Activated naive CD8-positive, alpha-beta T cell treated with anti-CD3 and anti-CD28 coated beads, Interleukin-2, amount 50 U/mL, for 24 hours (primary cell): ENCODE measurements around the gene RNASE4.

Source experiments
- ATAC-seq: fragments of 150-1000 bp; cut with Tn5 transposase; one replicate; pipeline ENCODE4 v1.10.0; 2021
- DNase-seq: peaks from one replicate; pipeline ENCODE4 v3.0.0; 2021
- H3K27ac Mint-ChIP-seq: one replicate; pipeline ENCODE4 v1.8.0; 2021; ENCODE audit warnings: mild to moderate bottlenecking, mixed read lengths
- H3K27me3 Mint-ChIP-seq: one replicate; pipeline ENCODE4 v1.8.0; 2021; ENCODE audit warnings: mixed read lengths
- H3K36me3 Mint-ChIP-seq: one replicate; pipeline ENCODE4 v1.8.0; 2021; ENCODE audit warnings: low read depth, mixed read lengths
- H3K4me1 Mint-ChIP-seq: one replicate; pipeline ENCODE4 v1.8.0; 2021; ENCODE audit warnings: mixed read lengths
- H3K4me3 Mint-ChIP-seq: one replicate; pipeline ENCODE4 v1.8.0; 2021; ENCODE audit warnings: mild to moderate bottlenecking, moderate library complexity, mixed read lengths
- H3K9me3 Mint-ChIP-seq: one replicate; pipeline ENCODE4 v1.8.0; 2021; ENCODE audit warnings: mixed read lengths

Gene RNASE4

GRCh38 chr14:20683125-20683890 lies 1.1 kb upstream of the RNASE4 start:
- Mint-ChIP-seq H3K27me3 (no peaks in the 10 kb centered on the region), H3K4me3 (no peak overlapping the region), H3K36me3 (no peaks in the 10 kb centered on the region), H3K27ac (no peak overlapping the region), H3K9me3 (no peaks in the 10 kb centered on the region), H3K4me1 (peaks cover 9% of the 10 kb centered on the region)
- DNase-seq (peak; percentile 86), ATAC-seq (peak; percentile 69)

GRCh38 chr14:20684662-20685456 lies 499 bp downstream of the RNASE4 start:
- peaks cover 11% of the 10 kb centered on the region for H3K4me1 Mint-ChIP-seq
- no peaks in the 10 kb centered on the region for H3K36me3 Mint-ChIP-seq
- H3K27me3 Mint-ChIP-seq = no peaks in the 10 kb centered on the region
- no peak for DNase-seq
- H3K4me3 Mint-ChIP-seq = no peak overlapping the region
- ATAC-seq = no peak
- H3K27ac Mint-ChIP-seq = peak overlapping the region; percentile 69
- H3K9me3 Mint-ChIP-seq = no peaks in the 10 kb centered on the region

GRCh38 chr14:20686386-20687143 lies 2.2 kb downstream of the RNASE4 start:
- Mint-ChIP-seq H3K27me3 (no peaks in the 10 kb centered on the region), H3K4me1 (peaks cover 18% of the 10 kb centered on the region), H3K36me3 (no peaks in the 10 kb centered on the region), H3K4me3 (no peak overlapping the region), H3K9me3 (no peaks in the 10 kb centered on the region), H3K27ac (no peak overlapping the region)
- no peak for DNase-seq
- ATAC-seq = no peak

- no peaks in the 10 kb centered on the region for H3K9me3 Mint-ChIP-seq
- ATAC-seq = no peak
- no peak for DNase-seq
- H3K4me1 Mint-ChIP-seq = peaks cover 18% of the 10 kb centered on the region
- no peak overlapping the region for H3K4me3 Mint-ChIP-seq
- no peak overlapping the region for H3K27ac Mint-ChIP-seq
- no peaks in the 10 kb centered on the region for H3K36me3 Mint-ChIP-seq
- H3K27me3 Mint-ChIP-seq = no peaks in the 10 kb centered on the region
These were observed 3.2 kb downstream of the RNASE4 start for GRCh38 chr14:20687362-20688166.

- Mint-ChIP-seq H3K4me1 (peaks cover 18% of the 10 kb centered on the region), H3K4me3 (no peak within 1 kb of the TSS), H3K27ac (no peak within 1 kb of the TSS), H3K27me3 (peaks cover 3% of the 10 kb centered on the region), H3K9me3 (no peaks in the 10 kb centered on the region), H3K36me3 (no peaks in the 10 kb centered on the region)
- DNase-seq = no peak
- ATAC-seq = no peak
These were observed 3.9 kb downstream of the RNASE4 start, which contains the start of gene ANG for GRCh38 chr14:20688167-20688839. Gene ANG, plus strand, starts transcription at chr14:20688764. Its CDS starts 4,801 bp downstream, at chr14:20693565.

GRCh38 chr14:20690848-20691640 lies 6.7 kb downstream of the RNASE4 start:
- H3K4me1 Mint-ChIP-seq = peaks cover 9% of the 10 kb centered on the region
- H3K4me3 Mint-ChIP-seq = no peak overlapping the region
- ATAC-seq (peak; percentile 87), DNase-seq (no peak)
- no peaks in the 10 kb centered on the region for H3K36me3 Mint-ChIP-seq
- peaks cover 5% of the 10 kb centered on the region for H3K27me3 Mint-ChIP-seq
- H3K9me3 Mint-ChIP-seq = no peaks in the 10 kb centered on the region
- no peak overlapping the region for H3K27ac Mint-ChIP-seq

GRCh38 chr14:20692116-20692751 lies 7.9 kb downstream of the RNASE4 start:
- H3K4me1 Mint-ChIP-seq = peaks cover 9% of the 10 kb centered on the region
- no peak overlapping the region for H3K27ac Mint-ChIP-seq
- H3K4me3 Mint-ChIP-seq = no peak overlapping the region
- no peak for DNase-seq
- H3K27me3 Mint-ChIP-seq = peaks cover 5% of the 10 kb centered on the region
- H3K9me3 Mint-ChIP-seq = no peaks in the 10 kb centered on the region
- no peak for ATAC-seq
- H3K36me3 Mint-ChIP-seq = no peaks in the 10 kb centered on the region

GRCh38 chr14:20696764-20697163 lies 12.4 kb downstream of the RNASE4 start:
- Mint-ChIP-seq H3K36me3 (no peaks in the 10 kb centered on the region), H3K4me1 (no peaks in the 10 kb centered on the region), H3K27ac (no peak overlapping the region), H3K27me3 (peaks cover 5% of the 10 kb centered on the region), H3K4me3 (no peak overlapping the region), H3K9me3 (no peaks in the 10 kb centered on the region)
- ATAC-seq (no peak), DNase-seq (no peak)

- Mint-ChIP-seq H3K27me3 (peaks cover 5% of the 10 kb centered on the region), H3K36me3 (no peaks in the 10 kb centered on the region), H3K4me1 (no peaks in the 10 kb centered on the region), H3K27ac (no peak overlapping the region), H3K9me3 (no peaks in the 10 kb centered on the region), H3K4me3 (no peak overlapping the region)
- ATAC-seq (peak; percentile 79), DNase-seq (peak; percentile 53)
These were observed 13.1 kb downstream of the RNASE4 start for GRCh38 chr14:20697273-20698017.

GRCh38 chr14:20698018-20698329 lies 13.6 kb downstream of the RNASE4 start:
- Mint-ChIP-seq H3K27me3 (peaks cover 5% of the 10 kb centered on the region), H3K4me3 (no peak overlapping the region), H3K9me3 (no peaks in the 10 kb centered on the region), H3K4me1 (no peaks in the 10 kb centered on the region), H3K27ac (no peak overlapping the region), H3K36me3 (no peaks in the 10 kb centered on the region)
- DNase-seq (no peak), ATAC-seq (no peak)

GRCh38 chr14:20698934-20699333 lies 14.6 kb downstream of the RNASE4 start:
- no peak for ATAC-seq
- Mint-ChIP-seq H3K27ac (no peak overlapping the region), H3K4me3 (no peak overlapping the region)

GRCh38 chr14:20699931-20700330 lies 15.6 kb downstream of the RNASE4 start:
- H3K36me3 Mint-ChIP-seq = no peaks in the 10 kb centered on the region
- no peaks in the 10 kb centered on the region for H3K9me3 Mint-ChIP-seq
- no peak overlapping the region for H3K4me3 Mint-ChIP-seq
- H3K27me3 Mint-ChIP-seq = no peaks in the 10 kb centered on the region
- no peak overlapping the region for H3K27ac Mint-ChIP-seq
- ATAC-seq (no peak), DNase-seq (no peak)
- no peaks in the 10 kb centered on the region for H3K4me1 Mint-ChIP-seq

More at GRCh38 chr14:20698934-20699333, 14.6 kb downstream of the RNASE4 start:
- H3K9me3 Mint-ChIP-seq = no peaks in the 10 kb centered on the region
- H3K4me1 Mint-ChIP-seq = no peaks in the 10 kb centered on the region
- no peaks in the 10 kb centered on the region for H3K27me3 Mint-ChIP-seq
- H3K36me3 Mint-ChIP-seq = no peaks in the 10 kb centered on the region
- DNase-seq = no peak
